Chondrocyte (in vitro differentiated cells): ENCODE data around the gene SMIM12. TPM values are rescaled to one million over a fixed set of nuclear protein-coding genes. Genes with fewer than 3 reads are reported as not detected.

Source experiments
- DNase-seq: peaks from one replicate; pipeline ENCODE4 v3.0.0; 2021; ENCODE audit warnings: mixed read lengths, low spot score
- H3K27ac Mint-ChIP-seq: one replicate; pipeline ENCODE4 v1.8.0; 2021; ENCODE audit warnings: mild to moderate bottlenecking, moderate library complexity, mixed read lengths; ENCODE audit not compliant: unreplicated experiment
- H3K27me3 Mint-ChIP-seq: 2 replicates; pipeline ENCODE4 v1.8.0; 2021; ENCODE audit warnings: low read depth, mixed read lengths
- H3K36me3 Mint-ChIP-seq: 2 replicates; pipeline ENCODE4 v1.8.0; 2021; ENCODE audit warnings: low read depth, mixed read lengths
- H3K4me1 Mint-ChIP-seq: 2 replicates; pipeline ENCODE4 v1.8.0; 2021; ENCODE audit warnings: low read depth, mild to moderate bottlenecking, mixed read lengths
- H3K4me3 Mint-ChIP-seq: one replicate; pipeline ENCODE4 v1.8.0; 2021; ENCODE audit warnings: mild to moderate bottlenecking, moderate library complexity, mixed read lengths; ENCODE audit not compliant: unreplicated experiment
- H3K9me3 Mint-ChIP-seq: 2 replicates; pipeline ENCODE4 v1.8.0; 2021; ENCODE audit warnings: low read depth, mixed read lengths
- total RNA-seq: library from RNA; stranded (reverse); gene quantifications from 3 replicates; pipeline ENCODE4 v1.2.1, GENCODE V29; 2021
- TF ChIP-seq, protein P1 (sequence below): fragments of 200-600 bp; sonication (generic); IDR thresholded peaks from 2 replicates; pipeline ENCODE4 v1.5.0; 2021; ENCODE audit warnings: antibody characterized with exemption, mild to moderate bottlenecking, moderate library complexity

The SMIM12 gene
- total RNA-seq, 1 donor from 2014 or later, result 40.6 TPM

DNA sequence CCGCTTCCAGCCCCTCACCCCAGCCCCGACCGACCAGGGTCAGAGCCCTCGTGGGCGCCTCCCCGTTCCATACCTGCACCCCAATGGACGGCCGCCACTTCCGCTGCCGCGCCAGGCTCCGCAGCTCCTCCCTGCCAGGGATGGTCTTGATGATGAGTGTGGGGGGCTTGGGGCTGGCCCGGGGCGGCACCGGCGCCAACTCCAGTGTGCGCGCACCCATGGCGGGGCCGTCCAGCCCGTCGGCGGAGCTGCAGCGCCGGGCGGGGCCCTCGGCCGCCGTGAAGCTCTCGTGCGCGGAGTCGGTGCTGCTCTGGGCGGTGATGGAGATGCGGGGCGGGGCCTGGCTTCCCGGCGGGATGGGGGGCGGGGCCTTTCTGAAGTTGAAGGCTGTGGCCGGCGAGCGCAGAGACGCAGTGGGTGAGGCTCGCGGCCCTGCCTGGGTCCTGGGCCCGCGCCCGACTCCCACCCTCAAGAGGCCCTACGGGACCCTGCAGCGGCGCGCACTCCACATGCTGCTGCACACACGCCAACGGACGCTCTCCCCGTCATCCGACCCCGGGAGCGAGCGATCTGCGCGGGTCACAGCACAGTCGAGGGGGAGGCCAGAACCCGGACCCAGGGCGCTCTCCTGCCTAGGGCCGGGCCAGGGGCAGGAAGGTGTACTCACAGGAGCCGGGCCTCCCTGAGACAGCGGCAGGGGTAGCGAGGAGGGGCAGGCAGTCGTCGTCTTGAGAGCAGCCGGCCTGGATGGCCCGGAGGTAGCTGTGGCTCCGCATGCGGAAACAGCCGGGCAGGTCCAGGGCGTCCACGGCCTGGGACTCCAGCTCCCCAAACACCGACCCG is 26.1 kb upstream of the SMIM12 start:
- no peak for DNase-seq
- H3K27me3 Mint-ChIP-seq, result peaks cover 48% of the 10 kb centered on the region
- H3K36me3 Mint-ChIP-seq, result no peaks in the 10 kb centered on the region
- peaks cover 11% of the 10 kb centered on the region for H3K4me1 Mint-ChIP-seq
- H3K4me3 Mint-ChIP-seq, result peak overlapping the region; percentile 49
- peaks cover 4% of the 10 kb centered on the region for H3K9me3 Mint-ChIP-seq
- TF ChIP-seq, protein P1, sequence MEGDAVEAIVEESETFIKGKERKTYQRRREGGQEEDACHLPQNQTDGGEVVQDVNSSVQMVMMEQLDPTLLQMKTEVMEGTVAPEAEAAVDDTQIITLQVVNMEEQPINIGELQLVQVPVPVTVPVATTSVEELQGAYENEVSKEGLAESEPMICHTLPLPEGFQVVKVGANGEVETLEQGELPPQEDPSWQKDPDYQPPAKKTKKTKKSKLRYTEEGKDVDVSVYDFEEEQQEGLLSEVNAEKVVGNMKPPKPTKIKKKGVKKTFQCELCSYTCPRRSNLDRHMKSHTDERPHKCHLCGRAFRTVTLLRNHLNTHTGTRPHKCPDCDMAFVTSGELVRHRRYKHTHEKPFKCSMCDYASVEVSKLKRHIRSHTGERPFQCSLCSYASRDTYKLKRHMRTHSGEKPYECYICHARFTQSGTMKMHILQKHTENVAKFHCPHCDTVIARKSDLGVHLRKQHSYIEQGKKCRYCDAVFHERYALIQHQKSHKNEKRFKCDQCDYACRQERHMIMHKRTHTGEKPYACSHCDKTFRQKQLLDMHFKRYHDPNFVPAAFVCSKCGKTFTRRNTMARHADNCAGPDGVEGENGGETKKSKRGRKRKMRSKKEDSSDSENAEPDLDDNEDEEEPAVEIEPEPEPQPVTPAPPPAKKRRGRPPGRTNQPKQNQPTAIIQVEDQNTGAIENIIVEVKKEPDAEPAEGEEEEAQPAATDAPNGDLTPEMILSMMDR, result no peak
- no peak overlapping the region for H3K27ac Mint-ChIP-seq

DNA sequence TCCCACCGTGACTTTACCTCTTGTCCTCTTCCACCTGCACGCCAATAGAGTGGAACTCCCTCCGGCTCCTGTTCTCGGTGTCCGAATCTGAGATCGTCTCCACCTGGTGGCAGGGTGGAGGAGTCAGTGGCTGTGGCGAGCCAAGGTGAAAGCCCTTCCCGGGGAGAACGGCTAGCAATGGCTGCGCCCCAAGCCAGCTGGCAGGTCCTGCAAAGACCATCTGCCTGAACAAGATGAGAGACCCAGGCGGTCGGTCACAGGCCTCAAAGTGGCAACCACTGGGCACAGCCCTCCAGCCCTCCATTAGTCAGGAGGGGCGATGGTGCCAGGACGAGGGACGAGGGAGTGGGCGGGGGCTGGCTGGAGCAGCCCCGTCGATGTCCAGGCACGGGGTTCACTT is 25.4 kb upstream of the SMIM12 start:
- H3K4me3 Mint-ChIP-seq, result peak overlapping the region; percentile 53
- H3K36me3 Mint-ChIP-seq, result no peaks in the 10 kb centered on the region
- H3K9me3 Mint-ChIP-seq, result peaks cover 4% of the 10 kb centered on the region
- peaks cover 11% of the 10 kb centered on the region for H3K4me1 Mint-ChIP-seq
- DNase-seq, result no peak
- TF ChIP-seq, protein P1, result no peak
- H3K27ac Mint-ChIP-seq, result no peak overlapping the region
- H3K27me3 Mint-ChIP-seq, result peaks cover 52% of the 10 kb centered on the region

DNA sequence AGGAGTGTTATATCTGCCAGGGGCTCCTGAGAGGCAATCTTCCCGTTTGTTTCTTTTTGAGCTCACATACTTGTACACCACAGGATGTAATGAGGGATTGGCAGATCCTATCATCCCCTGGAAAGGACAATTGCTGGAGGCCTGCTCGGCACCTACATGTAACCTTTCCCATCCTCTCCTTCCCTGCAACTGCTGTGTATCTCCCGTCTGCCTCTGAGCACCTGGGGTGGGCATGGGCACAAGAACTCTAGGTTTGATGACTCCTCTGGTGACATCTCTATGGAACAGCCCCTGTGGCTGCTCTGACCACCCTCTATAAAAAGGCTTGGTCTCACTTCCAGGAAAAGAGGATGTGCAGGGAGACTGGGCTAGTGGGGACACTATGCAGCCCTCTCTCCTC is 25.0 kb upstream of the SMIM12 start:
- DNase-seq, result no peak
- Mint-ChIP-seq H3K36me3 (no peaks in the 10 kb centered on the region), H3K27ac (no peak overlapping the region), H3K4me3 (no peak overlapping the region), H3K27me3 (peaks cover 56% of the 10 kb centered on the region), H3K9me3 (peaks cover 4% of the 10 kb centered on the region), H3K4me1 (peaks cover 8% of the 10 kb centered on the region)
- TF ChIP-seq, protein P1, result no peak

DNA sequence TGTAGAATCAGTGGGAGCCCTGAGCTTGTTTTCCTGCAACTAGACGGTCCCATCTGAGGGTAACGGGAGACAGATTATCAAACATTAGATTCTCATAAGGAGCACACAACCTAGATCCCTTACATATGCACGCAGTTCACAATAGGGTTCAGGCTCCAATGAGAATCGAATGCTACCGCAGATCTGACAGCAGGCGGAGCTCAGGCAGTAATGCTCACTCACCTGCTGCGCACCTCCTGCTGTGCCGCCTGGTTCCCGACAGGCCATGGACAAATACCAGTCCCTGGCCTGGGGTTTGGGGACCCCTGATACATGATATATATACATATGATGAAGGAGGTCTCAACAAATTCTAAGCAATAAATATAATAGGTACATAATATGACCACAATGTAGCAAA is 19.7 kb upstream of the SMIM12 start:
- no peaks in the 10 kb centered on the region for H3K4me1 Mint-ChIP-seq
- no peak for DNase-seq
- H3K27me3 Mint-ChIP-seq, result peaks cover 67% of the 10 kb centered on the region
- H3K27ac Mint-ChIP-seq, result no peak overlapping the region
- TF ChIP-seq, protein P1, result no peak
- peaks cover 4% of the 10 kb centered on the region for H3K9me3 Mint-ChIP-seq
- H3K36me3 Mint-ChIP-seq, result peaks cover 4% of the 10 kb centered on the region
- H3K4me3 Mint-ChIP-seq, result no peak overlapping the region

DNA sequence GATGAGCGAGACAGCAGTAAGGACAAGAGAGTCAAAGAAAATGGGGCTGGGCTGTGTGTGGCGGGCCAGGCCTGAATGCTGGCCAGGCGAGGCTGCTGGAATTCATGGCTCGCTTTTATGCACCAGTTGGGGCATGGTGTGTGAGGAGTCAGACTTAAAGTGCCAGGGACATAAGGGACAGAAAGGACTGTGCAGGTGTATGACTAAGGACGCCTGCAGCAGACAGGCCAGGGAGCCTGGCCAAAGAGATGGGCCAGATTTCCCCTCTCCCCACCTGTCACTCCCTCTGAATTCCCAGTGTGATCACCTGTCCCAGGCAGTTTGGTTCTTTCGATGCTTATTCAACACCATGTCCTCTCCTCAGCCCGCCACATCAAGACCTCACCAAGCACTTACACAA is 16.9 kb upstream of the SMIM12 start:
- H3K4me3 Mint-ChIP-seq, result no peak overlapping the region
- peaks cover 4% of the 10 kb centered on the region for H3K36me3 Mint-ChIP-seq
- peaks cover 4% of the 10 kb centered on the region for H3K9me3 Mint-ChIP-seq
- H3K4me1 Mint-ChIP-seq, result no peaks in the 10 kb centered on the region
- TF ChIP-seq, protein P1, result no peak
- H3K27me3 Mint-ChIP-seq, result peaks cover 74% of the 10 kb centered on the region
- no peak for DNase-seq
- H3K27ac Mint-ChIP-seq, result no peak overlapping the region
